T-helper 2 cell treated with Interferon-gamma antibody and Interleukin-4, amounts not matched to agents 5 μg/mL and 100 μg/mL, for 36 hours (primary cell): ENCODE data around the gene BRSK1.

ENCODE experiments used
- DNase-seq: peaks from one replicate; pipeline ENCODE4 v3.0.0; 2021; ENCODE audit warnings: low spot score
- H3K27ac Mint-ChIP-seq: one replicate; pipeline ENCODE4 v1.8.0; 2021; ENCODE audit warnings: mild to moderate bottlenecking, mixed read lengths
- H3K27me3 Mint-ChIP-seq: one replicate; pipeline ENCODE4 v1.8.0; 2021; ENCODE audit warnings: low read depth, mixed read lengths
- H3K36me3 Mint-ChIP-seq: one replicate; pipeline ENCODE4 v1.8.0; 2021; ENCODE audit warnings: low read depth, mixed read lengths
- H3K4me1 Mint-ChIP-seq: one replicate; pipeline ENCODE4 v1.8.0; 2021; ENCODE audit warnings: low read depth, mixed read lengths
- H3K4me3 Mint-ChIP-seq: one replicate; pipeline ENCODE4 v1.8.0; 2022; ENCODE audit warnings: mild to moderate bottlenecking, moderate library complexity, mixed read lengths
- H3K9me3 Mint-ChIP-seq: one replicate; pipeline ENCODE4 v1.8.0; 2021; ENCODE audit warnings: mixed read lengths

BRSK1 gene

GRCh38 chr19:55275851-55276719 is 7.7 kb upstream of the BRSK1 start:
- Mint-ChIP-seq H3K27me3 (no peaks in the 10 kb centered on the region), H3K9me3 (no peaks in the 10 kb centered on the region), H3K36me3 (peaks cover 13% of the 10 kb centered on the region), H3K4me1 (peaks cover 20% of the 10 kb centered on the region), H3K4me3 (no peak overlapping the region), H3K27ac (peak overlapping the region; percentile 41)
- DNase-seq: no peak

- no peak overlapping the region for H3K4me3 Mint-ChIP-seq
- H3K27me3 Mint-ChIP-seq: no peaks in the 10 kb centered on the region
- peaks cover 24% of the 10 kb centered on the region for H3K4me1 Mint-ChIP-seq
- H3K36me3 Mint-ChIP-seq: peaks cover 13% of the 10 kb centered on the region
- H3K27ac Mint-ChIP-seq: peak overlapping the region; percentile 41
- H3K9me3 Mint-ChIP-seq: no peaks in the 10 kb centered on the region
- DNase-seq: no peak
These were observed 6.9 kb upstream of the BRSK1 start for GRCh38 chr19:55276720-55277430.

GRCh38 chr19:55277494-55277893 is 6.3 kb upstream of the BRSK1 start:
- Mint-ChIP-seq H3K4me1 (peaks cover 24% of the 10 kb centered on the region), H3K9me3 (no peaks in the 10 kb centered on the region), H3K27ac (peak overlapping the region; percentile 20), H3K4me3 (peak overlapping the region; percentile 7), H3K27me3 (no peaks in the 10 kb centered on the region), H3K36me3 (peaks cover 8% of the 10 kb centered on the region)
- no peak for DNase-seq

GRCh38 chr19:55278391-55279135 is 5.2 kb upstream of the BRSK1 start:
- Mint-ChIP-seq H3K36me3 (peaks cover 8% of the 10 kb centered on the region), H3K4me1 (peaks cover 25% of the 10 kb centered on the region), H3K27ac (peak overlapping the region; percentile 96), H3K9me3 (no peaks in the 10 kb centered on the region), H3K4me3 (peak overlapping the region; percentile 95), H3K27me3 (peaks cover 4% of the 10 kb centered on the region)
- no peak for DNase-seq

- Mint-ChIP-seq H3K4me1 (peaks cover 26% of the 10 kb centered on the region), H3K9me3 (no peaks in the 10 kb centered on the region), H3K27ac (peak overlapping the region; percentile 96)
These were observed 4.5 kb upstream of the BRSK1 start for GRCh38 chr19:55279340-55279739.

GRCh38 chr19:55279770-55280643 is 3.8 kb upstream of the BRSK1 start, which contains the start of gene HSPBP1:
Gene HSPBP1, minus strand, starts transcription at chr19:55280110. Its CDS starts 502 bp downstream, at chr19:55279608.
- peak; percentile 95 for DNase-seq
- Mint-ChIP-seq H3K27me3 (peaks cover 5% of the 10 kb centered on the region), H3K36me3 (peaks cover 6% of the 10 kb centered on the region), H3K9me3 (no peaks in the 10 kb centered on the region), H3K4me1 (peaks cover 26% of the 10 kb centered on the region), H3K27ac (peak within 1 kb of the TSS; percentile 96), H3K4me3 (peak within 1 kb of the TSS; percentile 95)

More at GRCh38 chr19:55279340-55279739, 4.5 kb upstream of the BRSK1 start:
- Mint-ChIP-seq H3K27me3 (peaks cover 5% of the 10 kb centered on the region), H3K4me3 (peak overlapping the region; percentile 95), H3K36me3 (peaks cover 6% of the 10 kb centered on the region)
- no peak for DNase-seq

- Mint-ChIP-seq H3K27me3 (peaks cover 5% of the 10 kb centered on the region), H3K4me3 (no peak overlapping the region), H3K36me3 (peaks cover 3% of the 10 kb centered on the region), H3K9me3 (no peaks in the 10 kb centered on the region), H3K4me1 (peaks cover 18% of the 10 kb centered on the region), H3K27ac (no peak overlapping the region)
- no peak for DNase-seq
These were observed 735 bp downstream of the BRSK1 start for GRCh38 chr19:55284405-55285058.

GRCh38 chr19:55285229-55285890 is 1.6 kb downstream of the BRSK1 start:
- Mint-ChIP-seq H3K4me3 (no peak overlapping the region), H3K36me3 (no peaks in the 10 kb centered on the region), H3K27ac (peak overlapping the region; percentile 39), H3K4me1 (peaks cover 13% of the 10 kb centered on the region), H3K9me3 (no peaks in the 10 kb centered on the region), H3K27me3 (peaks cover 5% of the 10 kb centered on the region)
- no peak for DNase-seq

- Mint-ChIP-seq H3K36me3 (no peaks in the 10 kb centered on the region), H3K27me3 (peaks cover 5% of the 10 kb centered on the region), H3K4me3 (no peak overlapping the region), H3K9me3 (no peaks in the 10 kb centered on the region), H3K4me1 (peaks cover 7% of the 10 kb centered on the region), H3K27ac (no peak overlapping the region)
- no peak for DNase-seq
These were observed 3.7 kb downstream of the BRSK1 start for GRCh38 chr19:55287361-55288079.

- Mint-ChIP-seq H3K27me3 (no peaks in the 10 kb centered on the region), H3K4me1 (peaks cover 4% of the 10 kb centered on the region), H3K4me3 (no peak overlapping the region), H3K27ac (no peak overlapping the region), H3K36me3 (no peaks in the 10 kb centered on the region), H3K9me3 (no peaks in the 10 kb centered on the region)
- no peak for DNase-seq
These were observed 5.5 kb downstream of the BRSK1 start for GRCh38 chr19:55289117-55289796.

GRCh38 chr19:55297267-55297666 is 13.5 kb downstream of the BRSK1 start:
- H3K27ac Mint-ChIP-seq: no peak overlapping the region
- peaks cover 3% of the 10 kb centered on the region for H3K27me3 Mint-ChIP-seq
- DNase-seq: no peak
- H3K4me3 Mint-ChIP-seq: no peak overlapping the region
- peaks cover 5% of the 10 kb centered on the region for H3K4me1 Mint-ChIP-seq
- no peaks in the 10 kb centered on the region for H3K36me3 Mint-ChIP-seq
- H3K9me3 Mint-ChIP-seq: no peaks in the 10 kb centered on the region
